Endothelial cell (in vitro differentiated cells): ENCODE results near the gene CDC25A. TPM values are rescaled to one million over a fixed set of nuclear protein-coding genes. Genes with fewer than 3 reads are reported as not detected.
"Not testable (repeated sequence)": the region's sequence is repeated elsewhere in the genome, so short reads cannot be mapped to it uniquely, and the experiment has no call there.

Experiments
- DNase-seq: peaks from one replicate; pipeline ENCODE4 v3.0.0; 2021; ENCODE audit warnings: low spot score
- H3K27ac Mint-ChIP-seq: one replicate; pipeline ENCODE4 v1.8.0; 2021; ENCODE audit warnings: mixed read lengths, inconsistent platforms; ENCODE audit not compliant: unreplicated experiment
- H3K27me3 Mint-ChIP-seq: one replicate; pipeline ENCODE4 v1.8.0; 2021; ENCODE audit warnings: mild to moderate bottlenecking, moderate library complexity, mixed read lengths, inconsistent platforms; ENCODE audit not compliant: unreplicated experiment
- H3K36me3 Mint-ChIP-seq: one replicate; pipeline ENCODE4 v1.8.0; 2021; ENCODE audit warnings: mild to moderate bottlenecking, low read depth, mixed read lengths, inconsistent platforms; ENCODE audit not compliant: unreplicated experiment
- H3K4me1 Mint-ChIP-seq: one replicate; pipeline ENCODE4 v1.8.0; 2021; ENCODE audit warnings: mild to moderate bottlenecking, mixed read lengths, inconsistent platforms; ENCODE audit not compliant: unreplicated experiment
- H3K4me3 Mint-ChIP-seq: one replicate; pipeline ENCODE4 v1.8.0; 2021; ENCODE audit warnings: mild to moderate bottlenecking, mixed read lengths, inconsistent platforms; ENCODE audit not compliant: unreplicated experiment
- H3K9me3 Mint-ChIP-seq: one replicate; pipeline ENCODE4 v1.8.0; 2021; ENCODE audit warnings: mixed read lengths, inconsistent platforms; ENCODE audit not compliant: unreplicated experiment
- CTCF ChIP-seq: fragments of 200-600 bp; sonication (generic); IDR thresholded peaks from one replicate; pipeline ENCODE4 v1.5.0; 2021; ENCODE audit warnings: antibody characterized with exemption; ENCODE audit not compliant: unreplicated experiment
- total RNA-seq: library from RNA; stranded (reverse); fragmentation: NEBNext Ultra II Directional; extraction: Animal tissue kit (Norgen Biotek cat#: 25700); gene quantifications from one replicate; pipeline ENCODE4 v1.2.1, GENCODE V29; 2021; ENCODE audit not compliant: unreplicated experiment

Gene CDC25A
- total RNA-seq, 1 donor from 2014 or later = 14.8 TPM

GRCh38 chr3:48120223-48120622, 68.0 kb downstream of the CDC25A start:
- no peaks in the 10 kb centered on the region for H3K9me3 Mint-ChIP-seq
- H3K27me3 Mint-ChIP-seq = no peaks in the 10 kb centered on the region
- no peak overlapping the region for H3K4me3 Mint-ChIP-seq
- no peak for DNase-seq
- H3K4me1 Mint-ChIP-seq = no peaks in the 10 kb centered on the region
- H3K27ac Mint-ChIP-seq = no peak overlapping the region
- H3K36me3 Mint-ChIP-seq = no peaks in the 10 kb centered on the region
- TF ChIP-seq CTCF = no peak

- no peak for TF ChIP-seq CTCF
Observed at GRCh38 chr3:48119505-48120193, 68.6 kb downstream of the CDC25A start.

GRCh38 chr3:48118928-48119327, 69.3 kb downstream of the CDC25A start:
- TF ChIP-seq CTCF = no peak
- no peak overlapping the region for H3K4me3 Mint-ChIP-seq
- H3K27me3 Mint-ChIP-seq = no peaks in the 10 kb centered on the region
- H3K9me3 Mint-ChIP-seq = no peaks in the 10 kb centered on the region
- DNase-seq = no peak
- no peaks in the 10 kb centered on the region for H3K36me3 Mint-ChIP-seq
- no peak overlapping the region for H3K27ac Mint-ChIP-seq
- no peaks in the 10 kb centered on the region for H3K4me1 Mint-ChIP-seq

More at GRCh38 chr3:48119505-48120193, 68.6 kb downstream of the CDC25A start:
- no peaks in the 10 kb centered on the region for H3K9me3 Mint-ChIP-seq
- H3K27me3 Mint-ChIP-seq = no peaks in the 10 kb centered on the region
- no peak overlapping the region for H3K4me3 Mint-ChIP-seq
- H3K27ac Mint-ChIP-seq = no peak overlapping the region
- DNase-seq = no peak
- no peaks in the 10 kb centered on the region for H3K36me3 Mint-ChIP-seq
- H3K4me1 Mint-ChIP-seq = no peaks in the 10 kb centered on the region

GRCh38 chr3:48118322-48118721, 69.9 kb downstream of the CDC25A start:
- Mint-ChIP-seq H3K27ac (no peak overlapping the region), H3K36me3 (no peaks in the 10 kb centered on the region), H3K4me1 (no peaks in the 10 kb centered on the region), H3K9me3 (no peaks in the 10 kb centered on the region), H3K27me3 (no peaks in the 10 kb centered on the region), H3K4me3 (no peak overlapping the region)
- no peak for TF ChIP-seq CTCF
- DNase-seq = no peak

- TF ChIP-seq CTCF = no peak
- DNase-seq = no peak
- no peak overlapping the region for H3K27ac Mint-ChIP-seq
- H3K9me3 Mint-ChIP-seq = no peaks in the 10 kb centered on the region
- no peaks in the 10 kb centered on the region for H3K36me3 Mint-ChIP-seq
- H3K4me3 Mint-ChIP-seq = no peak overlapping the region
- no peaks in the 10 kb centered on the region for H3K27me3 Mint-ChIP-seq
- H3K4me1 Mint-ChIP-seq = no peaks in the 10 kb centered on the region
Observed at GRCh38 chr3:48112813-48113212, 75.4 kb downstream of the CDC25A start.

GRCh38 chr3:48112108-48112791, 76.0 kb downstream of the CDC25A start:
- not testable (repeated sequence) for DNase-seq, H3K27ac Mint-ChIP-seq, H3K9me3 Mint-ChIP-seq, H3K36me3 Mint-ChIP-seq, H3K27me3 Mint-ChIP-seq, H3K4me1 Mint-ChIP-seq, H3K4me3 Mint-ChIP-seq
